GM12891 (cell line): ENCODE measurements around the gene KHDRBS2.

ENCODE experiments used
- POLR2A ChIP-seq: IDR thresholded peaks from 2 replicates; pipeline ENCODE4 v1.6.1; 2011; ENCODE audit warnings: low read depth, low read length, control low read depth
- POLR2AphosphoS5 ChIP-seq: IDR thresholded peaks from 2 replicates; pipeline ENCODE4 v1.6.1; 2011; ENCODE audit warnings: low read depth, low read length, control low read depth
- TAF1 ChIP-seq: IDR thresholded peaks from 2 replicates; pipeline ENCODE4 v1.6.1; 2011; ENCODE audit warnings: low read depth, low read length, control low read depth

DNA sequence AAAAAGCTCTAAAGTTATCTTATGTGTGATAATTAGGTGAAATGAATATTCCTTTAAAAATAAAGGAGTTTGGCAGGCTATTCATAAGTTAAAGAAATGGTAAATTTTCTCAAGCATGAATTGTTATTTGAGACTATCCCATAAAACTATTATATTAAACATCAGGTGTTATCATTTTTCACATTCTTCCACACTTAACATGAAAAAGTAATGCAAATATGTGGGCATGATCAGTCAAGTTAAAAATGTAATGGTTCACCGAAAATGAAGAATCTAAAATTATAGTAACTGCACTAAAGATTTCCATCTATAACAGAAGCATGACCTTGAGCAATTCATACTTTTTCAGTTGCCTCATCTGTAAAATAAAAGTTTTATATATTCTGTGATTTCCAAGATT is 110.8 kb downstream of the KHDRBS2 start:
- no peak for TF ChIP-seq POLR2A
- no peak for TF ChIP-seq POLR2AphosphoS5
- TF ChIP-seq TAF1: no peak
